AG04449 (cell line): ENCODE results near the gene RACGAP1.

Experiments used
- CTCF ChIA-PET: fragments of 350-600 bp; formaldehyde crosslinking; extraction: SDS; loops from one replicate; lab custom pipeline; 2021; ENCODE audit warnings: antibody characterized with exemption; lab: Yijun Ruan, JAX
- POLR2A ChIA-PET: fragments of 400-600, 350-600 bp; formaldehyde crosslinking; extraction: SDS; loops from one replicate; lab custom pipeline; 2020; ENCODE audit warnings: antibody characterized with exemption, inconsistent platforms; lab: Yijun Ruan, JAX
- DNase-seq: peaks from one replicate; pipeline ENCODE4 v3.0.0-alpha.2; 2010; ENCODE audit warnings: low read depth, low spot score
- H3K4me3 ChIP-seq: 2 replicates; pipeline ENCODE4 v1.5.1; 2011; ENCODE audit warnings: low read depth, mild to moderate bottlenecking, control low read depth, low read length
- TF ChIP-seq, protein P1 (sequence below): IDR thresholded peaks from one replicate; pipeline ENCODE4 v1.5.1; 2011; ENCODE audit warnings: mild to moderate bottlenecking, moderate library complexity, low read length, control low read depth, inconsistent platforms; ENCODE audit not compliant: insufficient read depth; ENCODE audit errors: missing control alignments

RACGAP1 gene

DNA sequence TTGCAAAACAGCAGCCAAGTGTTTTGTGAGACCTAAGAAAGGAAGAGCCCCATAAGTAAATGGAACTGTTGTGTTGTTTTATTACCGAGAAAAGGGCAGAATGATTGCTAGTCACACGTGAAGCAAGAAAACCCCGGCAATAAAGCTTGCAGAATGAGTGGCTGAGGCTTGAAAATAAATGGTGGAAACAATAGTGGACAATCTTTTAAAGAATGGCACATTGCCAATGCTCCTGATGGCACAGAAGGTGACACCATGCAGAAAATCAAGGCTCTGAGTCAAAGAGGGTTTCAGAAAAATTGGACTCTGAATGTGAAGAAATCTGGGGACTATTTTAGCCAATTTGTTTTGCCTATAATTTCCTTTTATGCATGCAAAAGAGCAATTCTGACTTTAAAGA is 78.8 kb downstream of the RACGAP1 start:
- ChIA-PET POLR2A (interaction anchor here (0.9 kb wide), 1 partner anchor 8 kb away, joined by 3 read pairs; no protein-coding TSS in a partner anchor), CTCF (interaction anchor here (0.9 to 6.7 kb wide), 48 partner anchors 11 to 264 kb away, joined by 3 to 173 read pairs (median 6); partner anchors contain the start of genes AQP5, AQP6, RACGAP1 and SMARCD1)
- DNase-seq: no peak
- TF ChIP-seq, protein P1, sequence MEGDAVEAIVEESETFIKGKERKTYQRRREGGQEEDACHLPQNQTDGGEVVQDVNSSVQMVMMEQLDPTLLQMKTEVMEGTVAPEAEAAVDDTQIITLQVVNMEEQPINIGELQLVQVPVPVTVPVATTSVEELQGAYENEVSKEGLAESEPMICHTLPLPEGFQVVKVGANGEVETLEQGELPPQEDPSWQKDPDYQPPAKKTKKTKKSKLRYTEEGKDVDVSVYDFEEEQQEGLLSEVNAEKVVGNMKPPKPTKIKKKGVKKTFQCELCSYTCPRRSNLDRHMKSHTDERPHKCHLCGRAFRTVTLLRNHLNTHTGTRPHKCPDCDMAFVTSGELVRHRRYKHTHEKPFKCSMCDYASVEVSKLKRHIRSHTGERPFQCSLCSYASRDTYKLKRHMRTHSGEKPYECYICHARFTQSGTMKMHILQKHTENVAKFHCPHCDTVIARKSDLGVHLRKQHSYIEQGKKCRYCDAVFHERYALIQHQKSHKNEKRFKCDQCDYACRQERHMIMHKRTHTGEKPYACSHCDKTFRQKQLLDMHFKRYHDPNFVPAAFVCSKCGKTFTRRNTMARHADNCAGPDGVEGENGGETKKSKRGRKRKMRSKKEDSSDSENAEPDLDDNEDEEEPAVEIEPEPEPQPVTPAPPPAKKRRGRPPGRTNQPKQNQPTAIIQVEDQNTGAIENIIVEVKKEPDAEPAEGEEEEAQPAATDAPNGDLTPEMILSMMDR: no peak
- no peak overlapping the region for H3K4me3 ChIP-seq

DNA sequence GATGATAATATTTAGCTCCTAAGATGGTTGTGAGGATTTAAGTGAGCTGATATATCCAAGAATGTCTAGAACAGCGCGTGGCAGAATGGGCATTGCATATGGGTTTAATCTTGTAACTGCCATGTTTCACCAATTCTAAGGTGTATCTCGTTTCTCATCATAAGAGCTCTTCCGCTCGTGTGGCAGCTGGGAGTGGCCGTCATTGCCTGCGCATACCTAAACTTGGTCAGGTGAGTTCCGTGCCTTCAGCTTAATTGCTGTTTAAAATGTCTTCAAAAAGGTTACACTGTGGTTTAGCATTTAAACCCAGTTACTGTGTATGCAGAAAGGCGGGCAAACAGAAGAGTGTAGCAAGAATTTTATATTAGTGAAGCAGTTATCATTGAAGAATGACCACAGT is 79.2 kb downstream of the RACGAP1 start:
- no peak overlapping the region for H3K4me3 ChIP-seq
- DNase-seq: no peak
- POLR2A ChIA-PET: interaction anchor here (0.9 kb wide), 1 partner anchor 8 kb away, joined by 3 read pairs; no protein-coding TSS in a partner anchor
- CTCF ChIA-PET: interaction anchor here (0.8 to 6.7 kb wide), 60 partner anchors 12 to 265 kb away, joined by 3 to 173 read pairs (median 6); partner anchors contain the start of genes AQP5, AQP6, RACGAP1 and SMARCD1
- TF ChIP-seq, protein P1: no peak

DNA sequence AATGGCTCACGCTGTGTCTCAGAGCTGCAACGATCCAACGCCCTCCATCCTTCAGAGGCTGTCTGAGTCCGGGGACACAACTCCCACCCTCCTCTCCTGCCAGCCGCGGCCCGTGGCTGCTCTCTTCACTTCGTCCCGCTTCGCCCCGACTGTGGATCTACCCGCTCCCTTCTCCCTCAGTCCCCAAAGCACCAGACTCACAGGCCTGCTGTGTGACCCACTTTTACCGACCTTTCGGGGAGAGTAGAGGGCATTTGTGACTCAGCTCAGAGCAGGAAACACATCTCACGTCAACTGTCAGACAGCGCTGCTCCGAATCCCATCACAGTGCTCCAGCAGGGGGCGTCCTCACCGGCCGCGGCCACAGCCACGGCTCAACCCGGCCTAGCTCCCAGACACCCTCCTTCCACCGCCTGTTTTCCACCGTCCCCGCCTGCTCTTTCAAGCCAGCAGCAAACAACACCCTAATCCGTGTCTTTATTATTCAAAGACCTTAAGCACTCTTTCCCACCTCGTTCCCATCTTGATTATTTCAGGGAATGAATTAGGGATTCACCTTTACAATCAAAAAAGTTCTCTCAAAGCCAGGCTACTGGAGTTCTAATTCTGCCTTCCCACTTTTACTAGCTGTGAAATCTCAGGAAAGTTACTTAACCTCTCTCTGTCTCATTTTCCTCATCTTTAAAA is 79.8 kb downstream of the RACGAP1 start:
- peak overlapping the region; percentile 28 for H3K4me3 ChIP-seq
- ChIA-PET CTCF (interaction anchor here (0.7 to 6.7 kb wide), 70 partner anchors 12 to 268 kb away, joined by 3 to 173 read pairs (median 5); partner anchors contain the start of genes AQP5, AQP6, RACGAP1 and SMARCD1), POLR2A (interaction anchor here (0.9 kb wide), 1 partner anchor 9 kb away, joined by 3 read pairs; no protein-coding TSS in a partner anchor)
- DNase-seq: peak; percentile 12
- TF ChIP-seq, protein P1: peak; percentile 96

DNA sequence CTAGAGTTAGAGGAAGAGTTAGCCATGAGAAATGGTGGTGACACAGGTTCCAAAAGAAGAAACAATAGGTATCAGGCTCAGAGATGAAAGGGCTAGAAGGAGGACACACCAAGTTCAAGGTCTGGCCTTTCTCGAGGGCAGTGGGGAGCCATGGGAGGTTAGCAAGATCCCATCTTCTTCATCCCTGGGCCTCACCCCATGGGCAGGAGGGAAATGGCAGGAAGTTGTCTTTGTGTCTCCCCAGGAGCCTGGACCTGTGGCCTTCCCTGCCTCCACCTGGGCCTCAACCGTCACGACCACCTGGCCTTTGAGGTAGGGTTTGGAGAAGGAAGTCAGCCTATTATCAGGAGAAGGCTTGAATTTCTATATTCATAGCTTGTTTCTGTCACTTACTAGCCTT is 80.6 kb downstream of the RACGAP1 start:
- TF ChIP-seq, protein P1: no peak
- H3K4me3 ChIP-seq: no peak overlapping the region
- POLR2A ChIA-PET: no interaction called here

DNA sequence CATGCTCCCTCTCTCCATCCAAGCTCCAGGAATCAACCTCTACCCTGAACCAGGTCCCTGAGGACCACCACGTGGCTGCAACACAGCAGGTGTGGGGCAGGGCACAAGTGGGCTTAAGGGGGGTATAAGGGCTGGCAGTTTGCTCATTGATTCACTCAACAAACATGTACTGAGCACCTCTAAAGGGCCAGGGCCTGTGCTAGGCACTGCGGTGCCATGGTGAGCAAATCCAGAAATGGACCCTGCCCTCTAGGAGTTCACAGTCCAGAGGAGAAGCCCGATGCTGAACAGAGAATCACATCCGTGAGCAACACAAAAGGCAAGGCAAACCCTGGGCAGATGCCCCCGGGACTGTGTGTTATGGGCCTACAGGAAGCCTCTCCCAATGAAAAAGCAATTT is 81.2 kb downstream of the RACGAP1 start:
- ChIA-PET POLR2A (no interaction called here), CTCF (interaction anchor here (0.8 to 5.2 kb wide), 5 partner anchors 9 to 163 kb away, joined by 3 to 39 read pairs (median 6); no protein-coding TSS in a partner anchor)
- no peak overlapping the region for H3K4me3 ChIP-seq
- no peak for DNase-seq
- TF ChIP-seq, protein P1: no peak

More for the DNA sequence above, 80.6 kb downstream of the RACGAP1 start:
- DNase-seq: no peak
- CTCF ChIA-PET: interaction anchor here (0.7 to 6.7 kb wide), 33 partner anchors 12 to 269 kb away, joined by 3 to 173 read pairs (median 8); partner anchors contain the start of genes AQP5 and RACGAP1

DNA sequence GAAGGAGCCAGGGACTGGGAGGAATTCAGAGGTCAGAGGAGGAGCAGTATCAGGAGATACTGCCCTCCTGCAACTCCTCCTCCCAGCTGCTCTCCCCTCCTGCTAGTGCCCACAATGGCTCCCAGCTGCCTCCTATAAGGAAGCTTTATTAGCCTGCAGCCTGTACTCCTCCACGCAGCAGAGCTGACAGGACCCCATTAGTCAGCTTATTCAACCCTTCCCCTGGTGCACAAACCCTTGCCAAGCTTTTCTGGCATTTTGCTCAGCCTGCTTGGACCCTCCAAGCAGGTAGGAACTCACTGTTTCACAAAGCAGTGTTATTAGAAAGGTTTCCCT is 81.7 kb downstream of the RACGAP1 start:
- TF ChIP-seq, protein P1: no peak
- DNase-seq: no peak
- no peak overlapping the region for H3K4me3 ChIP-seq
- CTCF ChIA-PET: interaction anchor here (0.8 to 5.2 kb wide), 8 partner anchors 9 to 162 kb away, joined by 3 to 39 read pairs (median 5); no protein-coding TSS in a partner anchor
- POLR2A ChIA-PET: no interaction called here
